HCT116 (cell line): ENCODE data around the gene KLHL5. TPM values are rescaled to one million over a fixed set of nuclear protein-coding genes. Genes with fewer than 3 reads are reported as not detected.

Experiments used
- ATAC-seq: fragments of 200-7000 bp; cut with Tn5 transposase; 2 replicates; pipeline ENCODE4 v1.9.1; 2020; ENCODE audit warnings: mild to moderate bottlenecking, moderate library complexity
- BruUV-seq: library from RNA; stranded (reverse); fragments of 400-500 nt; replicated peaks from 2 replicates; lab custom pipeline; 2021; lab: Mats Ljungman, UMichigan
- CTCF ChIA-PET: fragments of 300-600 bp; sonication (Branson Sonifier 250); formaldehyde crosslinking; loops from one replicate; lab custom pipeline; 2021; ENCODE audit warnings: antibody characterized with exemption; lab: Charles Lee
- POLR2A ChIA-PET: fragments of 300-600, 350-600 bp; sonication (Branson Sonifier 250); formaldehyde crosslinking; loops from one replicate; lab custom pipeline; 2021; ENCODE audit warnings: antibody characterized with exemption; lab: Charles Lee
- RAD21 ChIA-PET, 2 experiments: fragments of 300-600 bp; sonication (Branson Sonifier 250); formaldehyde crosslinking; loops; one replicate each; lab custom pipeline; 2023; ENCODE audit warnings: low total read pairs in 2 of 2; ENCODE audit not compliant: uncharacterized antibody in 2 of 2, unreplicated experiment in 2 of 2, low non-redundant PET in 1 of 2; lab: Charles Lee
- DNase-seq: peaks from one replicate; pipeline ENCODE4 v3.0.0-alpha.2; 2010; ENCODE audit warnings: low read depth, low spot score
- H2AFZ ChIP-seq: fragments of 200-600 bp; shearing (Covaris generic), sonication (generic); 2 replicates; pipeline ENCODE4 v1.6.1; 2017; ENCODE audit warnings: low read depth, mixed run types, mixed read lengths, antibody characterized with exemption, low read length; ENCODE audit not compliant: poor library complexity, severe bottlenecking
- H3K27ac ChIP-seq: 2 replicates; pipeline ENCODE4 v1.5.1; 2012; ENCODE audit warnings: low read depth, low read length
- H3K27me3 ChIP-seq: fragments of 200-600 bp; sonication (generic); 2 replicates; pipeline ENCODE4 v1.6.1; 2016; ENCODE audit warnings: mixed run types, low read length, mixed read lengths; ENCODE audit not compliant: insufficient read depth
- H3K36me3 ChIP-seq, 2 experiments: fragments of 200-500 bp in 1 of 2; fragments of 200-600 bp in 1 of 2; sonication (Bioruptor generic) in 1 of 2; sonication (generic) in 1 of 2; 2 replicates each; pipeline versions ENCODE4 v1.5.1 to v1.6.1; 2014 to 2016; ENCODE audit warnings: low read length in 2 of 2, inconsistent platforms in 1 of 2, mixed read lengths in 1 of 2, mixed run types in 1 of 2; ENCODE audit not compliant: insufficient read depth in 2 of 2, control insufficient read depth in 1 of 2
- H3K4me1 ChIP-seq, 2 experiments: fragments of 200-600 bp in 1 of 2; sonication (generic) in 1 of 2; 2 replicates each; pipeline versions ENCODE4 v1.5.1 to v1.6.1; 2012 to 2017; ENCODE audit warnings: low read length in 2 of 2, inconsistent platforms in 1 of 2, mild to moderate bottlenecking in 1 of 2, mixed read lengths in 1 of 2, mixed run types in 1 of 2, moderate library complexity in 1 of 2; ENCODE audit not compliant: insufficient read depth in 2 of 2, control insufficient read depth in 1 of 2
- H3K4me2 ChIP-seq: fragments of 200-600 bp; sonication (generic); 2 replicates; pipeline ENCODE4 v1.6.1; 2017; ENCODE audit warnings: mixed run types, low read length, mixed read lengths
- H3K4me3 ChIP-seq, 2 experiments: fragments of 200-600 bp in 1 of 2; sonication (generic) in 1 of 2; replicated peaks in 1 of 2; 2 replicates each; pipeline ENCODE4 v1.5.1; 2011 to 2016; ENCODE audit warnings: low read length in 2 of 2, control low read depth in 1 of 2, low read depth in 1 of 2, mild to moderate bottlenecking in 1 of 2, mixed read lengths in 1 of 2, mixed run types in 1 of 2
- H3K79me2 ChIP-seq: fragments of 200-600 bp; sonication (generic); 2 replicates; pipeline ENCODE4 v1.6.1; 2017; ENCODE audit warnings: mild to moderate bottlenecking, mixed run types, low read length, moderate library complexity, mixed read lengths; ENCODE audit not compliant: insufficient read depth
- H3K9ac ChIP-seq: fragments of 200-600 bp; sonication (generic); 2 replicates; pipeline ENCODE4 v1.6.1; 2016; ENCODE audit warnings: low read length, mixed read lengths
- H3K9me2 ChIP-seq: fragments of 200-600 bp; sonication (generic), shearing (Covaris generic); 2 replicates; pipeline ENCODE4 v1.6.1; 2017; ENCODE audit warnings: mixed run types, mild to moderate bottlenecking, moderate library complexity; ENCODE audit not compliant: insufficient read depth
- H3K9me3 ChIP-seq, 2 experiments: fragments of 200-500 bp in 1 of 2; fragments of 200-600 bp in 1 of 2; sonication (Bioruptor generic) in 1 of 2; sonication (generic) in 1 of 2; 2 replicates each; pipeline ENCODE4 v1.6.1; 2014 to 2017; ENCODE audit warnings: low read length in 2 of 2, mixed read lengths in 2 of 2, inconsistent platforms in 1 of 2, low read depth in 1 of 2, mild to moderate bottlenecking in 1 of 2, mixed run types in 1 of 2, moderate library complexity in 1 of 2; ENCODE audit not compliant: control insufficient read depth in 1 of 2, insufficient read depth in 1 of 2
- H4K20me1 ChIP-seq: fragments of 200-600 bp; sonication (generic), shearing (Covaris generic); 2 replicates; pipeline ENCODE4 v1.6.1; 2017; ENCODE audit warnings: mixed run types, mild to moderate bottlenecking, moderate library complexity; ENCODE audit not compliant: insufficient read depth
- ATF3 ChIP-seq: IDR thresholded peaks from 2 replicates; pipeline ENCODE4 v1.6.1; 2012
- CTCF ChIP-seq, 3 experiments: fragments of 200-600 bp in 1 of 3; sonication (generic) in 1 of 3; IDR thresholded peaks in 2 of 3; conservative IDR thresholded peaks in 1 of 3; 2 replicates each; pipeline ENCODE4 v1.5.1; 2012 to 2017; ENCODE audit warnings: low read depth in 2 of 3, low read length in 2 of 3, antibody characterized with exemption in 1 of 3, borderline replicate concordance in 1 of 3, control low read depth in 1 of 3, mild to moderate bottlenecking in 1 of 3, mixed read lengths in 1 of 3, mixed run types in 1 of 3, moderate library complexity in 1 of 3; ENCODE audit not compliant: insufficient read depth in 1 of 3
- EGR1 ChIP-seq: IDR thresholded peaks from 2 replicates; pipeline ENCODE4 v1.6.1; 2012; ENCODE audit warnings: low read depth
- ELF1 ChIP-seq: IDR thresholded peaks from 2 replicates; pipeline ENCODE4 v1.6.1; 2012; ENCODE audit warnings: low read depth, borderline replicate concordance
- EZH2phosphoT487 ChIP-seq: fragments of 200-600 bp; IDR thresholded peaks from 2 replicates; pipeline ENCODE4 v1.6.1; 2018; ENCODE audit warnings: antibody characterized with exemption, borderline replicate concordance
- FOSL1 ChIP-seq: IDR thresholded peaks from 2 replicates; pipeline ENCODE4 v1.6.1; 2012; ENCODE audit warnings: low read depth
- JUND ChIP-seq: IDR thresholded peaks from 2 replicates; pipeline ENCODE4 v1.6.1; 2012
- MAX ChIP-seq: IDR thresholded peaks from 2 replicates; pipeline ENCODE4 v1.6.1; 2012
- POLR2A ChIP-seq: IDR thresholded peaks from 2 replicates; pipeline ENCODE4 v1.7.0; 2011; ENCODE audit warnings: borderline replicate concordance; ENCODE audit not compliant: insufficient read depth, insufficient read length; ENCODE audit errors: extremely low read depth
- RAD21 ChIP-seq: IDR thresholded peaks from 2 replicates; pipeline ENCODE4 v1.6.1; 2012; ENCODE audit warnings: low read depth, mild to moderate bottlenecking
- REST ChIP-seq: IDR thresholded peaks from 2 replicates; pipeline ENCODE4 v1.6.1; 2012; ENCODE audit warnings: low read depth
- SIN3A ChIP-seq: IDR thresholded peaks from 2 replicates; pipeline ENCODE4 v1.6.1; 2012; ENCODE audit warnings: low read depth
- SP1 ChIP-seq: IDR thresholded peaks from 2 replicates; pipeline ENCODE4 v1.6.1; 2012; ENCODE audit warnings: low read depth
- SRF ChIP-seq: IDR thresholded peaks from 2 replicates; pipeline ENCODE4 v1.6.1; 2012; ENCODE audit warnings: low read depth
- TCF7L2 ChIP-seq: IDR thresholded peaks from 2 replicates; pipeline ENCODE4 v1.7.0; 2011; ENCODE audit warnings: borderline replicate concordance, inconsistent platforms; ENCODE audit not compliant: insufficient read depth, insufficient read length; ENCODE audit errors: extremely low read depth
- YY1 ChIP-seq: IDR thresholded peaks from 2 replicates; pipeline ENCODE4 v1.6.1; 2011; ENCODE audit warnings: low read length, low read depth, moderate library complexity, mild to moderate bottlenecking; ENCODE audit not compliant: insufficient replicate concordance; ENCODE audit errors: extremely low read depth
- ZNF274 ChIP-seq: fragments of 200-500 bp; sonication (Bioruptor generic); IDR thresholded peaks from 2 replicates; pipeline ENCODE4 v1.6.1; 2014; ENCODE audit warnings: mild to moderate bottlenecking, low read depth, low read length, inconsistent platforms
- intact Hi-C: fragments of 100-400 bp; cut with micrococcal nuclease; formaldehyde crosslinking; loops from 2 replicates; pipeline ENCODE4 v1.10.0; 2022
- total RNA-seq: library from RNA; stranded (reverse); gene quantifications from one replicate; pipeline ENCODE4 v1.2.1, GENCODE V29; 2021; ENCODE audit not compliant: unreplicated experiment

The KLHL5 gene
- total RNA-seq, 1 experiment from 2014 or later: 20.8 TPM

- DNase-seq (no peak), ATAC-seq (no peak)
- Histone ChIP-seq H3K27ac (no peak overlapping the region), H3K4me2 (no peak overlapping the region), H3K79me2 (no peaks in the 10 kb centered on the region), H3K9me3 (no peaks in the 10 kb centered on the region), H4K20me1 (no peaks in the 10 kb centered on the region), H3K9me2 (no peaks in the 10 kb centered on the region), H3K36me3 (no peaks in the 10 kb centered on the region), H3K4me1 (no peaks in the 10 kb centered on the region), H2AFZ (no peak overlapping the region), H3K4me3 (no peak overlapping the region), H3K9ac (no peak overlapping the region), H3K27me3 (no peaks in the 10 kb centered on the region)
- ChIA-PET POLR2A (no interaction called here), CTCF (interaction anchor here (0.9 kb wide), 1 partner anchor 10 kb away, joined by 3 read pairs; no protein-coding TSS in a partner anchor), RAD21 (no interaction called here)
- TF ChIP-seq SIN3A (no peak), MAX (no peak), SRF (no peak), ZNF274 (no peak), JUND (no peak), POLR2A (no peak), SP1 (no peak), EGR1 (no peak), CTCF (IDR thresholded peaks at IDR 0.05 in 2 of 3, conservative IDR thresholded peaks at IDR 0.05 in 1 of 3; ENCODE audit: borderline replicate concordance in 1 of 3, insufficient read depth in 1 of 3, low read depth in 2 of 3, low read length in 2 of 3) (no peak), FOSL1 (no peak), EZH2phosphoT487 (no peak), ELF1 (no peak), ATF3 (no peak), YY1 (no peak), RAD21 (no peak), REST (no peak), TCF7L2 (no peak)
- intact Hi-C loops: no loop called here
- no TSS peak for BruUV-seq
Measured at GRCh38 chr4:39125600-39125985, 63.6 kb downstream of the KLHL5 start.
